ENCODE data around the gene LYST.
A peak's percentile ranks its signal among the peaks of the same experiment; 100 is the strongest.
"Not testable (repeated sequence)": the region's sequence is repeated elsewhere in the genome, so short reads cannot be mapped to it uniquely, and the experiment has no call there.

The LYST gene

DNA sequence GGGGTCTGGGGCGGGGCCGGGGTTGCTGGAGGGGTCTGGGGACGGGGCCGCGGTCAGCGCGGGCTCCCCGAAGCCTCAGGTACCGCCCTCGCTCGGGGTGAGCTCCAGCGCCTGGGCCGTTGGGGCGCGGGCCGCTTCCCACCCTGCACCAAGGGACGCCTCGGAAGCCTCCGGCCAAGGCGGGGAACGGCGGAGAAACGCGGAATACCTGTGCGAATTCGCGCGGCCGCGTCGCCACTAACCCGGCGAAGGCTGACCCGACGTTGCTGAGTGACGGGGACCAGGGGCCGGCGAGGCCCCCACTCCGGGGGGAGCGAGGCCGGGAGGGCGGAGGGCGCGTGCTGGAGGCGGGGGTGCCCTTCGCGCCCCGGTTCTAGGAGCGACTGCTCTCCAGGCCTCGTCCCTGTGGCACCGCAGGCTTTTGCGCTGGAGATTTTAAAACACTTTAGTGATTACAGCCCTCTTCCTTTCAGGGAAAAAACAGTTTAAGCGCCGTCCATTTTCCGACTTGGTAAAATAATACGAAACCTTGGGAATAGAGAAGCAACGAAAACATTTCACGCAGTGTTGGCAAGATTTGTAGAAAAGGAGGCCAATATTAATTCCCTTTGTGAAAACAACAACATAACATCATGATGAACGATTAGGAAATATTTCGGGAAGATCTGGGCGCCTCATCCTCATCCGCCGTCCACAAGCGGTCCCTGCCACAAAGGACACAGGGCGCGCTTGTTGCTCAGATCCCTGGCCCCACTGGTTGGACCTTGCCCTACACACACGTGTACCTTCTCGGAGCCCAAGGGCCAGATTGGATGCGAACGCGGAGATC lies 216.2 kb downstream of the LYST start:
- peak; percentile 69 for DNase-seq

DNA sequence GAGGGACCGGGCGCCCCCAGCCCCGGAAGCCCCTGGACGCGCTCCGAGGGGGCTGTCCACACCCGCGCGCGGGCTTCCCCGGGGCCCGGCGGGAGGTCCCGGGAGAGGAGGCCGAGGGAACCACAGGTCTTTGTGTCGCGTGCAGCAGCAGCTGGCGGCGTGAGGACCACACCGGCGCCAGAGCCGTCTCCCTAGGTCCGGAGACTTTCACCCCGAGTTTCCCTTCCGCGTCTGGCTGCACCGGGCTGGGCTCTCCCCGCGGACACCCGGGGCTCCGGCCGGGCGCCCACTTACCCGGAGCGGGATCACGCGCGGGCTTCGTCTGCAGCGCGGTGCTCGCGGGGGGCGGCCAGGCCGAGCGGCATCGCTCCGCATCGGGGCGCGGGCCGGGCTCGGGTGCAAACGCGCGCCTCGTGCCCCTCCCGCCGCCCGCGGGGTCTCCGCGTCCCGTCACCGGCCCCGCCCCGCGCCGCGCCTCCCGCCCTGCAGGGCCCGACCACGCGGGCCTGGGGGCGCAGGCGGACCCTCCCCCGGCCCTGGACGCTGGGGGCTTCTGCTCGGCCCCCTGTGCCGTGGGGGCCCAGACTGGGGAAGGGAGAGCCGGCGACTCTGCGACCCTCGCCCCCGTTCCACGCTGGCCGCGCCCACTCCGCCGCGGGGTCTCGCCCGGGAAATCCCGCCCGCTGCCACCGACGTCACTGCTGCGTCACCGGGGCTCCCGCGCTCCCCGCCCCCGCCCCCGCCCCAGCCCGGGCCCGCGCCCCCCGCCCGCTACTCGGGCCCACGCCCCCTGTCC lies 217.1 kb downstream of the LYST start, which contains the start of gene GNG4:
Gene GNG4 (minus strand): TSS at position 417 of the 796 bp plus-strand sequence. CDS start 65,946 bp downstream, outside the sequence.
- peak; percentile 72 for DNase-seq

DNA sequence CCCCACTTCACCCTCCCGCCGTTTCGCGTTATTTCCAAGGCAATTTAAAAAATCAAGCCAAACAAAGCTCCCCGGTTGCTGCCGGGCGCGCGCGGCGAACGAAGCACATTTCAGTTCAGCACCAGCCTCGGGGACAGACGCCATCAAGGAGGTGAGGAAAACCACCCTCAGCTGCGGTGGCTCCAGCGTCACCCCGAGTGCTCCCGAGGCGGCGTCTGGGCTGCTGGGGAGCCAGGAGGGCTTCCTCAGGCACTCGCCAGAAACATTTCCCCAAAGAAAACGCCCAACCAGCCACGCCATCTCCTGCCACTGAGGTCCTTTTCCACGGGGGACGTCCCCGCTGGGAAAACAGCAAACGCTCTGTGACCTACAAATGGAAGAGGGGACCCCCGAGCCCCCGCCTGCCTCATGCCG lies 217.7 kb downstream of the LYST start:
- DNase-seq = peak; percentile 30

DNA sequence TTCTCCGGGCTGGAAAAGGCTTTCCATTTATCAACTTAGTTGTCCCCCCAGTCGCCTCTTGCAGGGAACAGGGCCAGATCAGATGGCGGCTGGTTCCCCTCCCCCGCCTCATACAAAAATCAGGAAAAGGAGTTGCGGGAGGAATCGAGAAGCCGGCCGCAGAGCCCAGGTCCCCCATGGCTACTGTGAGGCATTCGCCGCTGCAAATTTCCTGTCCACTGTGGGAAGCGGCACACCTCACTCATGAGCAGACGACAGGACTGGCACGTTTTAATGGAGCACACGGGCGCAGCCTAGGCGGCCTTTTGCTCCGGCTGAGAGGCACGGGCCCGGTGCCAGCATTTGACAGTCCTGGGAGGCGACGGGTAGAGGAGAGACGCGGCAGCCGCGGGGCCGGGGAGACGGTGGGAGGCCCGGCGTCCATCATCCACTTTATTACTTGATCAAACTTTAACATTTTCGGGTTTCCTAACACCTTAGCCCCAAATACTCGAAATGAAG lies 218.2 kb downstream of the LYST start:
- peak; percentile 74 for DNase-seq

DNA sequence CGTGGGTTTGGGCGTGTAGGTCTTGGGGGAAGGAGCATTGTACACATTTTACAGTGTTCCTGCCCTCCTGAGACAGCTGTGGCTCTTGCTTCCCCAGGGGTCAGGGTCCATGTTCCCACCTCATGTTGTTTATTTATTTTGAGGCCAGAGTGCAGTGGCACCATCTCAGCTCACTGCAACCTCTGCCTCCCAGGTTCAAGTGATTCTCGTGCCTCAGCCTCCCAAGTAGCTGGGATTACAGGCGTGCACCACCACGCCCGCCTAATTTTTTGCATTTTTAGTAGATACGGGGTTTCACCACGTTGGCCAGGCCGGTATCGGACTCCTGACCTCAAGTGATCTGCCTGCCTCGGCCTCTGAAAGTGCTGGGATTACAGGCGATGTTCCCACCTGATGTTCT lies 219.2 kb downstream of the LYST start:
- not testable (repeated sequence) for DNase-seq

DNA sequence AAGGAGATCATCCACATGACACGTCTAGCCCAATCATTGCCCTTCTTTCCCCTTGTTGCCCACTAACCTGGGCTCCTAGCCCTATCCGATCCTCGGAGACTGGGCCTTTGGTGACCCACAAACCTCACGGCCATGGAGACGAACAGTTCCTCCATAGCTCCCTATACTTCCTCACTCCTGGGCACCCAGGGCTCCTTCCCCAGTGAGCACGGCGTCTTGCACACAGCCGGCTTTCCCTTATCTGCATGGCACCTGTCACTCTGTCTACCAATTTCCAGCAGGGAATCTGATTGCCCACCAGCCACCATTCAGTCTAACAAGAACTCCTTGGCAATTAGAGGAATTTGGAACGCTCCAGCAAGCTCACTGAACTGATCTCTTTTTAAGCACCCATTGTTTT lies 220.2 kb downstream of the LYST start:
- no peak for DNase-seq

DNA sequence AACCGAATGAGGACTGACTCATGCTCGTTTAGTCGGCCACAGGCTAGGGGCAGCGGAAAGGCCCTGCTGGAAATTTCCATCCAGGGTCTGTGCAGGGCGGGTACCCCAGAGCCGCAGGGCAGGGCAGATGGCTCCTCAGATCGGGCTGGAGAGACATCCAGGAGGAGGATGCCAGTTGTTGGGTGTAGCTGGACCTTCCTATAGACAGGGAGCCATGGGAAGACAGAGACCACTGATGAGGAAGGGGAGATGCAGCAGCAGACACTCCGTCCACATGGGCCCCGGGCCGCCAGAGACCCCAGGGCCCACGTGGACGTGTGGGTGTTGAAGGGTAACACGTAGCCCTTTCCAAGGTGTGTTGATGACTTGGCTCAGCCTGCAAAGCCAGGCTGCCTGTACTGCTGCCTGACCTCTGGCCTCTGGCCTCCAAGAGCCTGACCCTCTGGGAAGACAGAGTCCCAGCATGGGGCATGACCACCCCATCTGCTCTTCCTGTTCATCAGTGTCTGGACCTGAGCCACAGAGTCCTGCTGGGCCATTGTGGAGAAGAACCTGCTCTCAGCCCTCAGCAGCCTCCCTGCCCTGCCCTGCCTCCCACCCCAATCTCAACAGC lies 221.9 kb downstream of the LYST start:
- no peak for DNase-seq

DNA sequence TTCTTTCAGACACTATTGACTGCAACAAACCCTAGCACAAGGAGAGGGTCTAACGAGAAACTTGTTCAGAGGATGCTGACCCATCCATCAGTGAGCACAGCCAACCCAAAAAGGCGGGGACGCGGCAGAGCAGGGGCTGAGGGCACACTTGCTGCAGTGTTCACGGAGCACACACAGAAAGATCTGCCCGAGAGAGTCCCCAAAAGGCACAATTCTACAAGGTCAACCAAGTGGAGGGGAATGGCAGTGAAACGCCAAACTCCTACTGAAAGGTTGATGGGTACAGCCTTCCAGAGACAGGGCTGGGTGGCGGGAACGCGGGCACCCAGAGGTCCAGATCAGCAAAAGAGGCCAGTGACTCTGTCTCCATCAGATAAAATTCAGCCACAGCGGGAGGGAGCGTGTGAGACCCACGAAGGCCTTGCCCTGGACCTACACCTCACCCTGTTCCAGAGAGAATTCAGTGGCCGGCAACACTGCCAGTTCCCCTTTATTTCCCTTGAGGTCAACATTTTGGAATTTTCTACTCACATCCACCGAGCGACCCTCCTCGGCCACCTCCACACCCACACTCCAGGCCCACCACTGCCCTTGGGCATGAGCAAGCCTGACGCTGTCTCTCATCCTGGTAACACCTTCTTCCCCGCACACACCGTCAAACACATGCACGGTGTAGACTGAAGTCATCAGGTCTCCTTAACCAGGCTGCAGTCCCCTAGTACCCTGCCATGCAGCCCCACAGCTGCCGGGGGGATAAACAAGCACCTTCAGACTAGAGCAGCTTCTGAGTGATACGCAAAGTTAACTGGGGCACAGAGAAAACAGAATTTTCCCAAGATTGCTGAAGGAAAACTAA lies 222.6 kb downstream of the LYST start:
- DNase-seq = no peak

DNA sequence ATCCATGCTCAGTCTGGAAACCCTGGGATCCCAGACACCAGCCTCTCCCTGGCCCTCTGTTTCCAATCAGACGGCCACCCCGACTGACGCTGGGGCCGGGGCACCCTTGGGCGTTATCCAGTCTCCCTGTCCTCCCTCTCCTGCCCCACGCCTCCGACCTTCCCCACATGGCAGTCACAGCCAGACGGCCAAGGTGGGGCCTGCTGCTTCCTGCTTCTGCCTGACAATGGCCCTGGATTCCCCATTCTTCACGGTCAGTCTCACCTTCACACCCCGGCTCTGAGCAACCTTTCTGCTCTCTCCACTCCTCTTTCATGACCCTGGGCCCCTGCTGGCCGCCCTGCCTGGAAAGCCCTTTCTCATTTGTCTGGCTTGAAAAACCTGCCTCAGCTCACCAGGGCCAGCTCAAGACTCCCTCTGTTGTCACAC lies 223.7 kb downstream of the LYST start:
- DNase-seq = no peak

DNA sequence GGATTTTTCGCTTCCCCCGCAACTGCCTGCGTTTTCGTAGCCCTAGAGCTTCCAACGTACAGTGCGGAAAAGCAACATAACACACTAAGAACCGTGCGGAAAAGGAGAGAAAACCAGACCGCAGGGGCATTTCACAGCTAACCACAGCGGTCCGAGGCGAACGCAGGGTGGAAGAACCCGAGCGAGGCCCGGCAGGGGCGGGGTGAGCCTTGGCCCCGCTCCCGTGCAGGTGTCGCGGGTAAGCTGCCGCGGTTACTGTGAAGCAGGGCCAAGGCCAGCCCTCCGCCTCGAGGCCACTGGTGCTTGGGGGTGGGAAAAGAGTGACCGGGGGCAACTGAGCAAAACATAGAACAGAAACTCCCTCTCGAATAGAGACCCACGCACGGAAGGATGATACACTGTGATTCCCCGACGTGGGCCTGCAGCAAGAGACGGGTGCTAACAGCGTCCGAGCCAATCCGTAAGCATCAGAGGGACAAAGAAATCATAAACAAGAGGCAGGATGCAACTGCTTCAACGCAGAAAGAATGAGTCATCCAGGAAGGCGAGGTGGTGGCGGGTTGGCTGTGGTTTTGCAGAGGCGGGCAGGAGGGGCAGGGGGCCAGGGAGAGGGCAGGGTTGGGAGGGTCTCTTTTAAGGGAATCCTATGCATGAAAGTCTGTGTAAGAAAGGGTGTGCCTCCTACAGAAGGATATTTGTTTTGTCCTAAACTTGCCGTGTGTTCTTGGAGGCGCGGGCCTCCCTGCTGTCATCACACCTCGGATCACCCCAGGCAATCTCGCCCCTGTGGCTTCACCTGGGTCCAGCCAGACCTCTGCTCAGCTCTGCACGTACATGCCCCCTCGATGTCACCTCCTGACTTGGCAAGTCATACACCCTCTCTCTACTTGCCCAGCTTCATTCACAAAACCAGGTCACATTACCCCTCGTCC lies 224.4 kb downstream of the LYST start:
- peak; percentile 64 for DNase-seq

DNA sequence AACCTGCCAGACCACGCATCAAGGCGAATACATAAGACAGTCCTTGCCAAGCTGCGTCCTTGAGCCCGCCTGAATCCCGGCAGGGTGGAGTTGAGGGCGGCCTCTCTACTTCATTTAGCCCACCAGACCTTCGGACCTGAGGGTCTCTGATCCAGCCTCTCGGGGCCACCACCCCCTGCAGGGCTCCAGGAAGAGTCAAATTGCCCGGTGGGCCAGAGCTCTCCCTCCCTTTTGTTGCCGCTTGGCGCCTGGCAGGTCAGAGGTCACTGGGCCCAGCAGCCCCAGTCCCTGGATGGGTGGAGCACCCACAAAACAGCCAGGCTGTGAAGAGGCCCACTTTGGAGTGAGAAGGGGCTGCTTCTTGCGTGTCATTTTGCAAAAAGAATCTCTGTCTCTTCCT lies 226.1 kb downstream of the LYST start:
- no peak for DNase-seq

DNA sequence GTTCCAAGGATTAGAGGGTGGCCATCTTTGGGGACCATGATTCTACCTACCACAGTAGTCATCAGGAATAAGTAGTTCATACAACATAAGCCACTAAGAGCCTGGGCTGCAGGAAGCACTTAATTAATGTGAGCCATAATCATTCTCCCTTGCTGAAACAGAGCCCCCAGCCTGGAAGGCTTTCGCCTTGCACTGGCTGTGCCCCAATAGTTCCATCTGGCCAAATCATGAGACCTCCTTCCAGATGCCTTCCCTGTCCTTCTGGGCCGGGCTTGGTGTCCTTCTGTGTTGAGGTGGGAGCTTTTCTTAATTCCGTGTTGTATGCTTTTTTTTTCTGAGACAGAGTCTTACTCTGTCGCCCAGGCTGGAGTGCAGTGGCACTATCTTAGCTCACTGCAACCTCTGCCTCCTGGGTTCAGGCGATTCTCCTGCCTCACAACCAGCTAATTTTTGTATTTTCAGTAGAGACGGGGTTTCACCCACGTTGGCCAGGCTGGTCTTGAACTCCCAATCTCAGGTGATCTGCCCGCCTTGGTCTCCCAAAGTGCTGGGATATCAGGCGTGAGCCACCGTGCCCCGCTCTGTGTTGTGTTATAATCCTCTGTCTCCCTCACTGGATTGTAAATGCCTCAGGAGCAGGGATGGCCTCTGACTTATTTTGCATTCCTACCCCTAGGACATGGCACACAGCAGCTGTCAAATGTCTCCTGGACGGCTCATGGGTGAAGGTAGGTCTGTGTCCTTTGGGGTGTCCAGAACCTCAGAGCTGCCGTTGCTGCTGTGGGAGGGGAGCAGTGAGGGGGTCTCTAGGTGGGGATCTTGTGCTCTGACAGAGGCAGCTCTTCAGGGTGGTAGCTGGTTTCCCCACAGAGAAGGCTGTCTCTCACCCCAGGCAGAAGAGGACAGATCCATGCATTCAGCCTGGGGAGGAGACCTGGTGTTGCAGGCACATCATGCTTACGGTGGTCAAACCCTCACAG lies 227.2 kb downstream of the LYST start:
- DNase-seq = no peak

DNA sequence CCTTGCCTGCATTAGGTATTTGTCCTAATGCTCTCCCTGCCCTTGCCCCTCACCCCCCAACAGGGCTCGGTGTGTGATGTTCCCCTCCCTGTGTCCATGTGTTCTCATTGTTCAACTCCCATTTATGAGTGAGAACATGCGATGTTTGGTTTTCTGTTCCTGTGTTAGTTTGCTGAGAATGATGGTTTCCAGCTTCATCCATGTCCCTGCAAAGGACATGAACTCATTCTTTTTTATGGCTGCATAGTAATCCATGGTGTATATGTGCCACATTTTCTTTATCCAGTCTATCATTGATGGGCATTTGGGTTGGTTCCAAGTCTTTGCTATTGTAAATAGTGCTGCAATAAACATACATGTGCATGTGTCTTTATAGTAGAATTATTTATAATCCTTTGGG lies 228.1 kb downstream of the LYST start:
- not testable (repeated sequence) for DNase-seq

DNA sequence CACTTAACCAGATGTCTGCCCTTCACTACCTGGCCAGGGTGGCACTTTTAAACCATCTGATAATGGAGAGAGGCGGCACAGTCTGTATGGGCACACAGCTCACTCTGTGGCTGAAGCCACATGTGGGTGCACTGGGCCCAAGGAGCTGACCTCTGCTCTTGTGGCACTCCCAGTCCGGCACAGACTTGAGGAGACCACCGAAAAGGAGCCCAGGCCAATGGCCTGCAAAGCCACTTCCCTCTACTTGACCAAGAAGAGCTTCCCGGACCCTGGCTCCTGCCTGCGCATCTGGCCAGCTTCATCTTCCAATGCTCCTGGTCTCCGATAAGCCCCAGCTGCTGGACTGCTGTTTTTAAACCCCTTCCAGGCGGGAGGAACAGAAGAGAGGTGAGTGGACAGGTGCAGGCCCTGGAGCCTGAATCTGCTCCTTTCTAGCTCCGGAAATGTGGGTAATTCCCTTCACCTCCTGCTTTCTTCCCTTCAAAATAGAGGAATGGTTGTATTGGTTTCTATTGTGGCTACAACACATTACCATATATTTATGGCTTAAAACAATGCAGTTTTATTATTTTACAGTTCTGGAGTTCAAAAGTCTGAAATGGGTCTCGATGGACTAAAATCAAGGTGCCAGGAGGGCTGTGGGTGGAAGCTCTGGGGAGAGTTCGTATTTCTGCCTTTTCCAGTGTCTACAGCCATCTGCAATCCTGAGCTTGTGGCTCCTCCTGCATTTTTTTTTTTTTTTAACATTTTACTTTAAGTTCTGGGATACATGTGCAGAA lies 228.8 kb downstream of the LYST start:
- no peak for DNase-seq

DNA sequence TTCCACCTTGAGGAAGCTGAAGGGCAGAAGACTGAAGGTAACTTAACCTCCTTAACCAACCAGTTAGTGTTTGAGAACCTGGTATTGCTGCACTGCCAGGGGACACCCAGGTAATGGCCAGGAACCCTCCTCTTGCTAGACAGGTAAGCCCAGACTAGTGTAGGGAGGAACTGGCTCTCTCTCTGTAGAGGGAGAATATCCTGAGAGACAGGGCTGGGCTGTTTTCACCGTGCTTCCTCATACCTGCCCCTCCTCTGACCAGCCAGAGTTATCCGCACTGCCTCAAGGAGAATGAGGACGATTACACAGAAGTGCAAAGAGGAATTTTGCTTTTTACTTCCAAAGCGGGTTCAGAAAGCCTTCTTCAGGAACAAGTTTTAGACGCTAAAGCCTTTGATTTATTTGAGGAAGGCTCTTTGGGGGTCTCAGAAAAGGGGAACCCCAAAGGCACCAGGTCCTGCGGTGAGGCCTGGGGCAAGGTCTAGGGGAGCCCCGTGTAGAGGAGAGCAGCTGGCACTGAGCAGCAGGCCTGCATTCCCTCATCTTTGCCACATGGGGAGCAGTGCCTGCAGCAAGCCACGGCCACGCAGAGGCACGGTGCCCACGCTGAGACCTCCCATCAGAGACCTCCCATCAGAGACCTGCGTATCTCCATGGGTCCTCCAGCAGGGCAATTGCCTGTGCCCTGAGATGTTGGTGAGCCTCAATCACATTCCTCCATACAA lies 230.6 kb downstream of the LYST start:
- no peak for DNase-seq

DNA sequence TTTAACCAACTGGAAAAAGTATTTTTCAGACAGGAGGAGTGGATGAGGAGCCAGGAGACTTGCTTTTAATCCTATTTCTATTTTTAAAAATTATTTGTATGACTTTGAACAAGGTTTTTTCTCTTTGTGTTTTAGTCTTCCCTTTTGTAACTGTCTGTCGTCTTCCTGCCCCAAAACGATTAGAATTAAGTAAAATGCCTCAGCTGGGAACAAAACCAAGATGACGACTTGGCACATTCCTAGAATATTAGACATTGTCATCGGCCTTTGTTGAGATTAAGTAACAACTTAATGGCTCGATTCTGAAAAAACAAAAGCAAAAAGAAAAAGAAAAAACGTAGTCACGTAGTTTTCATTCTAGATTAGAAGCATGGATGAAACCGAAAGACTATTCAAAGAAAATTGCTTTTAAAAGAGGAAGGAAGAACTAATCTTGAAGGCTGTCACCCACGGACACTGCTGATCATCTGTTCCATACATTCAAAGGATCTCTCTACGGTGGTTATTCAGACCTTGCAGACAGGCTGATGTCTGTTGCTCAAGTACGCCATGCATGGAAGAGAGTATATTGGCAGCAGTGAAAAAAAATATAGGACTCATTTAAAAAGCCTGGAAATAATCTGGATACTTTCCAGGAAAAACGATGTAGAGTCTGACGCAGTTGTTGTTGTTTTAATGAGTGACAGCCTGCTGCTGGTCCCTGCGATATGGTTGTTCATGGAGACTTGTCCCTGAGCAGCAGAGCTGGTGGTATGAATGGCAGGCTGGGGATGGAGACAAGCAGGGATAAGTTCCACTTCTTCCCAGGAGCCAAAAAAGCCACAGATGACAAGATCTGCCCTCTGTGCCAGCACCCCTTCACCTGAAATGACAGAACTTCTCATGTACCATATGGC lies 234.0 kb downstream of the LYST start:
- no peak for DNase-seq

DNA sequence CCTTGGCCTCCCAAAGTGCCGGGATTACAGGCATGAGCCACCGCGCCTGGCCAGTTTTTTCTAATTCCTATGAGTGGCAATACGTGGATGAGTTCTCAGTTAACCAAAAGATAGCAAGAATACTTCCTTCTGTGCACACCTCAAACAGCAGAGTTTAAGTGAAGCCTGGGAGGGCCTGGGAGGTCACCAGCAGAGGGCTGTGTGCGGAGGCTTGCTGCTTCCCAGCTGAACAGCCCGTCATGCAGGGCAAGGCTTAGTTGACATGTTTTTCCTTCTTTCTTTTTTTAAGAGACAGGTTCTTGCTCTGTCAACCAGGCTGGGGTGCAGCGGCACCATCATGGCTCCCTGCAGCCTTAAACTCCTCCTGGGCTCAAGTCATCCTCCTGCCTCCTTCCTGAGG lies 234.9 kb downstream of the LYST start:
- DNase-seq = no peak

Data from NCI-H774 (cell line).